GM13977 (cell line): ENCODE measurements around the gene ANK2.
A peak's percentile ranks its signal among the peaks of the same experiment; 100 is the strongest.

ENCODE experiments used
- DNase-seq: peaks from one replicate; pipeline ENCODE4 v3.0.0; 2012; ENCODE audit warnings: low spot score
- CTCF ChIP-seq: IDR thresholded peaks from 2 replicates; pipeline ENCODE4 v1.5.1; 2012; ENCODE audit warnings: mild to moderate bottlenecking, control low read depth; ENCODE audit not compliant: insufficient read depth; ENCODE audit errors: extremely low read depth, missing control alignments
- in situ Hi-C: fragments of 300-500 bp; cut with MboI; formaldehyde crosslinking; loops from one replicate; pipeline ENCODE4 v1.12.0; 2022; ENCODE audit warnings: low sequenced_read_pairs, low pct_unique_long_range_greater_than_20kb, mixed read lengths, inconsistent platforms; ENCODE audit not compliant: unreplicated experiment

Gene ANK2

GRCh38 chr4:113300471-113300928 is 251.0 kb downstream of the ANK2 start:
- in situ Hi-C loops: no loop called here
- no peak for DNase-seq
- no peak for TF ChIP-seq CTCF

GRCh38 chr4:113302051-113302450 is 252.6 kb downstream of the ANK2 start:
- in situ Hi-C loops: no loop called here
- DNase-seq: no peak
- TF ChIP-seq CTCF: no peak

- DNase-seq: no peak
- in situ Hi-C loops: no loop called here
- TF ChIP-seq CTCF: no peak
Measured at GRCh38 chr4:113303315-113303714, 253.9 kb downstream of the ANK2 start.

- in situ Hi-C loops: no loop called here
- DNase-seq: no peak
- TF ChIP-seq CTCF: no peak
Measured at GRCh38 chr4:113311047-113311446, 261.6 kb downstream of the ANK2 start.

- TF ChIP-seq CTCF: no peak
- in situ Hi-C loops: no loop called here
- DNase-seq: no peak
Measured at GRCh38 chr4:113312529-113312928, 263.1 kb downstream of the ANK2 start.

- in situ Hi-C loops: no loop called here
- DNase-seq: no peak
- TF ChIP-seq CTCF: no peak
Measured at GRCh38 chr4:113314426-113314825, 265.0 kb downstream of the ANK2 start.

- peak; percentile 46 for DNase-seq
- no peak for TF ChIP-seq CTCF
- in situ Hi-C loops: no loop called here
Measured at GRCh38 chr4:113316879-113317278, 267.4 kb downstream of the ANK2 start.
